SK-N-MC (cell line): ENCODE measurements around the gene HBS1L.

ENCODE experiments used
- DNase-seq: peaks from one replicate; pipeline ENCODE4 v3.0.0-alpha.2; 2011; ENCODE audit warnings: low read depth, low spot score
- H3K27ac ChIP-seq: fragments of 200-600 bp; sonication (generic); 2 replicates; pipeline ENCODE4 v1.5.1; 2016; ENCODE audit warnings: mixed run types
- H3K36me3 ChIP-seq: fragments of 200-600 bp; sonication (generic); 2 replicates; pipeline ENCODE4 v1.6.1; 2017; ENCODE audit warnings: antibody characterized with exemption, low read length, mixed read lengths; ENCODE audit not compliant: insufficient read depth
- H3K4me3 ChIP-seq: fragments of 200-600 bp; sonication (generic); 2 replicates; pipeline ENCODE4 v1.5.1; 2016
- H3K9ac ChIP-seq: fragments of 200-600 bp; sonication (generic); 2 replicates; pipeline ENCODE4 v1.8.0; 2017; ENCODE audit warnings: mixed run types, mixed read lengths; ENCODE audit not compliant: insufficient read length
- H3K9me3 ChIP-seq: fragments of 200-600 bp; sonication (generic); 2 replicates; pipeline ENCODE4 v1.6.1; 2017; ENCODE audit warnings: low read depth, mild to moderate bottlenecking, antibody characterized with exemption, low read length, moderate library complexity, mixed read lengths
- EZH2 ChIP-seq: fragments of 200-600 bp; sonication (generic); IDR thresholded peaks from one replicate; pipeline ENCODE4 v1.6.1; 2017; ENCODE audit warnings: antibody characterized with exemption
- FOXP2 ChIP-seq: optimal IDR thresholded peaks from 2 replicates; pipeline ENCODE3; 2011; ENCODE audit warnings: mild to moderate bottlenecking, moderate library complexity; ENCODE audit not compliant: insufficient read depth; ENCODE audit errors: extremely low read length, control extremely low read depth
- POLR2AphosphoS5 ChIP-seq: IDR thresholded peaks from 2 replicates; pipeline ENCODE4 v1.6.1; 2012; ENCODE audit warnings: mild to moderate bottlenecking, low read depth, low read length, borderline replicate concordance

Gene HBS1L

DNA sequence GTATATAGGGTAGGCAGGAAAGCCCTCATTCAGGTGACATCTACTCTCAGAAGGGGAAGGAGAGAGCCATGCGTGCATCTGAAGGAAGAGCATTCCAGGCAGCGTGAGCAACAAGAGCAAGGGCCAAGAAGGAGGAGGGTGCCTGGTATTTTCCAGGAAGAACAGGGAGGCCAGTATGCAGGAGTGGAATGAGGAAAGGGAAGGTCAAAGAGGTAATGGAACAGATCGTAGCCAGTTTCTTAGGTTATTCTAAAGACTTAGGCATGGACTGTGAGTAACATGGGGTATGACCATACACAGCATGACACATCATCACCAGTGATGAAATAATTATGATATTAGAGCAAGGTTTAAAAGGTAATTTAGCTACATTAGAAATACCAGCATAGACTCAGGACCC lies 128.8 kb downstream of the HBS1L start:
- Histone ChIP-seq H3K4me3 (no peak overlapping the region), H3K36me3 (no peaks in the 10 kb centered on the region), H3K9me3 (no peaks in the 10 kb centered on the region), H3K9ac (no peak overlapping the region), H3K27ac (no peak overlapping the region)
- no peak for TF ChIP-seq FOXP2
- no peak for TF ChIP-seq POLR2AphosphoS5
- no peak for TF ChIP-seq EZH2
- no peak for DNase-seq

DNA sequence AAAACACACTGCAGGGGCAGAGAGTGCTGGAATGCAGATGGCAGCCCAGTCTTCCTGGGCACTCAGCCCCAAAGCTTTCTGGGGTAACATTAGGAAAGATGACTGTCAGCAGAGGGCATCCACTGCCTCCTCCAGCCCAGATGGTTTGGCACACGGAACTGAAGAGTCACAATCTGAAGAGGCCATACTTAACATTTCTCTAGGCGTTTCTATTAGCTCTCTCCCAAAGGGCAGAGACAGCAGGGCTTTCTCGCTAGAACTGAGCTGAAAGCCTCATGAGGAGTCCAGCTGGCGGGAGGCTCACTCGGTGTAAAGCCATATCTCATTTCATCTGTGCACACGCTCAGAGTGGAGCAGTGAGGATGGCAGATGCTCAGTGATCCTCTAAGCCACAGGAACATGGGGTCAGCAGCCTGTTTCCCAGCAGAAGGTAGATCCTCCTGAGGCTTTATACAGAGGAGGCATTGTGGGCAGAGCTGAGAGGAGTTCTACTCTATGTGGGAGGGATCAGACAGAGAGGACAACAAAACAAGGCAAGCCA lies 132.8 kb downstream of the HBS1L start:
- no peak for TF ChIP-seq FOXP2
- TF ChIP-seq POLR2AphosphoS5, result no peak
- no peak for TF ChIP-seq EZH2
- no peaks in the 10 kb centered on the region for H3K9me3 ChIP-seq
- DNase-seq, result no peak

DNA sequence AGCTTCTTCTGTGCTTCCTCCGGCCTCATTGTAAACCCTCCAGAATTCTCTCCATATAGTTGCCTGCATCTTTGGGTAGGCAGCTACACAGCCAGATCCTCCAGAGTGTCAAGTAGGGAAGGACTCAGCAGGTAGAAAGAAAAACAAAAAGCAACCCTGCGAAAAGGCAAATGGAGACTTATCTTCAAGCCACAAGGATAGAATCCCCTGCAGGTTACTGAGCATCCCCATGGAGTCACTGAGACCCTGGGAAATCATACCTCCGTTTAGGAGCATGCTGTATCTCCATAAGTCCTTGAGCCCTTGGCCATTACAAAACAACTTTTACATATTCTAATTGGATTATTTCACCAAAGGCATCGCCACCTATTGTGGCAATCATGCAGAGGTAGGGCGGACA lies 133.3 kb downstream of the HBS1L start:
- TF ChIP-seq FOXP2 (no peak), POLR2AphosphoS5 (no peak), EZH2 (no peak)
- no peaks in the 10 kb centered on the region for H3K9me3 ChIP-seq
- no peaks in the 10 kb centered on the region for H3K36me3 ChIP-seq
- H3K9ac ChIP-seq, result no peak overlapping the region
- no peak for DNase-seq
- H3K4me3 ChIP-seq, result no peak overlapping the region
- no peak overlapping the region for H3K27ac ChIP-seq

More for the DNA sequence above, 132.8 kb downstream of the HBS1L start:
- H3K27ac ChIP-seq, result no peak overlapping the region
- no peak overlapping the region for H3K9ac ChIP-seq
- H3K4me3 ChIP-seq, result no peak overlapping the region
- H3K36me3 ChIP-seq, result no peaks in the 10 kb centered on the region

GRCh38 chr6:134920422-134920821 lies 134.2 kb downstream of the HBS1L start:
- no peak overlapping the region for H3K4me3 ChIP-seq
- H3K36me3 ChIP-seq, result no peaks in the 10 kb centered on the region
- TF ChIP-seq FOXP2, result no peak
- TF ChIP-seq POLR2AphosphoS5, result no peak
- no peak for TF ChIP-seq EZH2

DNA sequence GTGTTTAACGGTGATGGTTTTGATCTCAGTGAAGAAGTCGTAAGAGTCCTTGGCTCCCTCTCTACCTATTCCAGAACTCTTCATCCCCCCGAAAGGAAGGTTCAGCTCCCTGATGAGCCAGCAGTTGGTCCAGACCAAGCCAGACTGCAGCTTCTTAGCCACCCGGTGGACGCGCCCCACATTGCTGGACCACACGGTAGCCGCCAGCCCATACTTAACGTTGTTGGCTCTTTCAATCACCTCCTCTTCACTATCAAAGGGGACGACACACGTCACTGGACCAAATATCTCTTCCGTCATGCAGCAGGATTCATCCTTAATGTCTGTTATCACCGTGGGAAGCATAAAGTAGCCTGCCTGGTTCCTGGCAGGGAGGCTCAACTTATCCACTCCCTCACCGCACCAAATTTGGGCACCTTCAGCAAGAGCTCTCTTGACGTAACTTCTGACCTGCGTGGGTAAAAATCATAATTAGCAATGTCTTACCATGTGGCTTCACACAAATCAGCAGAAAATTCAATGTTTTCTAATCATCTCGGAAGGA lies 136.1 kb downstream of the HBS1L start:
- Histone ChIP-seq H3K27ac (no peak overlapping the region), H3K9me3 (no peaks in the 10 kb centered on the region), H3K36me3 (no peaks in the 10 kb centered on the region), H3K9ac (no peak overlapping the region), H3K4me3 (no peak overlapping the region)
- no peak for DNase-seq
- TF ChIP-seq FOXP2, result no peak
- TF ChIP-seq EZH2, result no peak
- TF ChIP-seq POLR2AphosphoS5, result no peak

More at GRCh38 chr6:134920422-134920821, 134.2 kb downstream of the HBS1L start:
- DNase-seq, result no peak
- H3K27ac ChIP-seq, result no peak overlapping the region
- no peak overlapping the region for H3K9ac ChIP-seq
- no peaks in the 10 kb centered on the region for H3K9me3 ChIP-seq

DNA sequence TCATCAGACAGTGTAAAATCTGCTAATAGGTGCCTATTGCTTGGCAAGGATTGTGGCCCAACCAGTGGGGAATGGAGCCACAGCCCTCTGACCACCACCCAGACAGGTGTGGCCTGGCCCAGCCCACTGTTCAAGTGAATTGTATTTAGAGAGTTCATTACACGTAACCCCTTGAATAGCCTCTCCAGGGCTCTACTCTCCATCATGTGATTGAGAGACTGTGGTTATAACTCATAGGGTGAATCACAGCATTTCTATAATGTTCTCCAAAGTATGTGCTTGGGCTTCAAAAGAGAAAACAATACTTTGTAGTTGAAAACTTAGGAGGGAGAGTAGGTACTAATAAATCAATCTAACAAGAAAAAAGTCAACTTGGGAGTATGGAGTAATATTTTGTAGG lies 143.1 kb downstream of the HBS1L start:
- TF ChIP-seq POLR2AphosphoS5 (no peak), EZH2 (no peak), FOXP2 (no peak)
- Histone ChIP-seq H3K9ac (no peak overlapping the region), H3K9me3 (no peaks in the 10 kb centered on the region), H3K36me3 (no peaks in the 10 kb centered on the region), H3K27ac (peak overlapping the region; percentile 81; the same call in 1 of the 2 replicates), H3K4me3 (peak overlapping the region; percentile 22; the same call in 1 of the 2 replicates)
- DNase-seq, result no peak

DNA sequence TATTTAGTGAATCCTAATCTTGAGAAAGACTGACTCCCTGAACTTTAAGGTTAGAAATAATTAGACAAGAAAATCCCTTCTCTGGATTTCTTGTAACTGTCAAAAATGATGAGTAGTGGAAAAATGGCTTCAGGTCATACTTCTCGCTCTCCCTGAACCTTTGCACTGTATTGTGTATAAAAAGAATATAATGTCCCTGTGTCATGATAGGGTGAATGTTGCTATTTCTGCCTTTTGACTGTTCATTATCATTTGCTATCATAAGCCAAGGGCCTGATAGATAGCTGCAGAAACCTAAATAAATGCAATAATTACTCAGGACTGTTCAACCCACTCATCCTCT lies 144.1 kb downstream of the HBS1L start:
- Histone ChIP-seq H3K36me3 (no peaks in the 10 kb centered on the region), H3K9ac (no peak overlapping the region), H3K4me3 (no peak overlapping the region), H3K27ac (no peak overlapping the region), H3K9me3 (no peaks in the 10 kb centered on the region)
- DNase-seq, result no peak
- TF ChIP-seq EZH2 (no peak), POLR2AphosphoS5 (no peak), FOXP2 (no peak)
